HTERT RPE-1 (cell line): ENCODE data around the gene CSGALNACT2.
"Not testable (repeated sequence)": the region's sequence is repeated elsewhere in the genome, so short reads cannot be mapped to it uniquely, and the experiment has no call there.

Source experiments
- in situ Hi-C: fragments of 300-500 bp; cut with MboI; formaldehyde crosslinking; loops from 4 replicates; pipeline ENCODE4 v1.14.3; 2020; ENCODE audit warnings: low sequenced_read_pairs

CSGALNACT2 gene

DNA sequence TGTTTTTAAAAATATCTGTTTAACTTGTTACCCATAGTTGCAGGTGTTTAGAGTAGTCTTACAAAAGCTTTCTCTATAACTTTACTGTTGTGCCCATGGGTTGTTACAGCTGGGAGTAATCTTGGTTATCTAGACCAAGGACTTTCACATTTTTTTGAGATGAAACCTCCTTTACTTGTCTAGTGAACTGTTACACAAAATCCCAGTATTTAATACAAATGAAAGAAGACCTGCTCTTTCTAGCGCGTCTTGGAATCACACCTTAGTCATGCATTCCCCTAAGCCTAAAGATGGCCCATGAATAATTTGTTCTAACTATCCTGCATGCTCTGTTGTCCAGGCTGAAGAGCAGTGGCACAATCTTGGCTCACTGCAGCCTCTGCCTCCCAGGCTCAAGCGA lies 38.0 kb downstream of the CSGALNACT2 start:
- in situ Hi-C loops = no loop called here

DNA sequence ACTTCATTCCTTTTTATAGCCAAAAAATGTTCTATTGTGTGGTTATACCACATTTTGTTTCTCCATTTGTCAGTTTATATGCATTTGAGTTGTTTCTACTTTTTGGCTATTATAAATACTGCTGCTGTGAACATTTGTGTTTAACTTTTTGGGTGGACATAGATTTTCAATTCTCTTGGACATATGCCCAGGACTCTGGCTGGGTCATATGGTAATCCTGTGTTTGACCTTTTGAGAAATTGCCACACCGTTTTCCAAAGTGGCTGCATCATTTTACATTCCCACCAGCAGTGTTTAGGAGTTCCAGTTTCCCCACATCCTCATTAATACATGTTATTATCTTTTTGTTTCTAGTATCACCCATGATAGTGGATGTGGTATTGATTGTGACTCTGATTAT lies 39.4 kb downstream of the CSGALNACT2 start:
- in situ Hi-C loops = no loop called here

DNA sequence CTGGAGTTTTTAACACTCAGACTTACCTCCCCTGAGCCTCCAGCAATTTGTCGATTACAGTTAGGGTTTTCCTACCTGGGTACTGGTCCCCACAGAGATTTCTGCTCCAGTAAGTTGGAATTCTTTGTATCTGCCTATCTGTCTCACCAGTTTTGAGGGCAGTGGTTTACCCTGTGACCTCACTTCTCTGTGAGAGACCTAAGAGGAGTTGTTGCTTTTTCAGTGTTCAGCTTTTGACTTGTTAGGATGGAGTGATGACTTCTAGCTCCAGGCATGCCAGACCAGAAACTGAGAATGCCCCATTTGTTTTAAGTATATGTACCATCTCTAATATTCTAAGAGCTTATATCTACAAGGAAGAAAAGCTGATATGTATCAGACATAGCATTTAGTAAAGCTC lies 42.9 kb downstream of the CSGALNACT2 start:
- in situ Hi-C loops = no loop called here

DNA sequence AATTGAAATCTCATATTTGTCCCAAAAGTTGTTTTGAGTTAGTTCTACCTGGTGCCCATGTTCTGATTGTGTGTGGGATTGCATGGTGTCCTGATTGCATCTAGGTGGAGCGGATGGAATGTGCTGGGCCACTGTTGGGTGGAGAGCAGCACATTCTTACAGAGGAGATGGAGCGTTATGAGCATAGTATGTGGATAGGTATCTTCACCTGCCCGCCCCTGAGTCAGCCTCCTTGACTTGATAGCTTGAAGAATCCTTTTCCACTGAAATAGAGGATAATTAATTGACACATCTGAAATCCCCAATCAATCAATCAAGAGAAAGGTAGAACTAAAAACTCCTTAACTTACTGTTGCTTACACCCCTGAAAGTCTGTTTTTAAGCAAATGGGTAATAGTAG lies 45.5 kb downstream of the CSGALNACT2 start:
- in situ Hi-C loops = not testable (repeated sequence)

DNA sequence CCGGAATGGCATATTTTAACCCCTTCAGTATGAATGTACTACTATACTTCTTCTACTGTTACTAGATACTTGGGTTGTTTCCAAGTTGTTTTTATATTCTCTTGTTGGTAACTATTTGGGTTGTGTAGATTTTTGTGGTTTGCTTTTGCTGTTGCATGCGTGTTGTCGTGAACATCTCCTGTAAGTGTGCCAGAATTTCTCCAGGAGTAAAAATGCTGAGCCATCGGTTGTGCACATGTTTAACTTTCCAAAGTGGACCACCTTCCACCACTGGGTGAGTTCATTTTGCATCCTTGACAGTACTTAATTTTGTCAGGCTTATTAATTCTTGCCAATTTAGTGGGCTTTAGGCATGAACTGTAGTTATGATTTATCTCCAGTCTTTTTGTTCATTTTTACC lies 47.9 kb downstream of the CSGALNACT2 start:
- in situ Hi-C loops = no loop called here

- in situ Hi-C loops = no loop called here
Measured at GRCh38 chr10:43187213-43187612, 49.0 kb downstream of the CSGALNACT2 start.

GRCh38 chr10:43188702-43189101 lies 50.5 kb downstream of the CSGALNACT2 start:
- in situ Hi-C loops = no loop called here

GRCh38 chr10:43190289-43190688 lies 52.0 kb downstream of the CSGALNACT2 start:
- in situ Hi-C loops = no loop called here

DNA sequence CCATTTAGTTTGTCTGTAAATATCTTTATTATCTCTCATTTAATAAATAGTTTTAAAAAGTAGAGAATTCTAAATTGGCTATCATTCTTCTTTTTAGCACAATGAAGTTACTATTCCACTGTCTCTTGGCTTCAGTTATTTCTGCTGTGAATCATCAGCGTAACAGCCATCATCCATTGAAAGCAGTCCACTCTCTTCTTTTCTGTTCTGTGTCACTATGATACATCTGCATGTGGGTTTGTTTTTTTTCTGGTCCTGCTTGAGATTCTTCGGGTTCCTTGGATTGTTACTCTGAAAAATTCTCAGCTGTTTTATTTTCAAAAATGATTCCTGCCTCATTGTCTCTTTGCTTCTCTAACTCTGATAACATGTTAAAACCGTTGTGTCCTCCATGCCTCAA lies 52.5 kb downstream of the CSGALNACT2 start:
- in situ Hi-C loops = no loop called here

DNA sequence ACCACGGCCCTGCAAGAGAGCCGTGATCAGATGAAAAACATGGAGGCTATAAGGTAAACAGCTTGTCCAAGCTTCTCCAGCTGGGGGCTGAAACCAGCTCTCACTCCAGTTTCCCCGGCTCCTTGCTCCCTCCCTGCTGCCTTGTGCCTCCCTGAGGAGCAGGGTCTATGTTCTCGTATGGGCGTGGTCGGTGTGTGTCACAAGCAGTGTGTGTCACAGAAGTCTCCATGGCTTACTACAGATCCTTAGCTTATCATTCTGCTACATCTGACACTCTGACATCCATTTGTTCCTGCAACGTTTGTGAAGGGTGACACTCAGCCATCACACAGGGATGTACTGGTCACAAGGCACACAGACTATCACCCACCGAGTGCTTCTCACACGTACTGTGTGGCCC lies 54.6 kb downstream of the CSGALNACT2 start:
- in situ Hi-C loops = no loop called here

- in situ Hi-C loops = no loop called here
Measured at GRCh38 chr10:43193496-43194080, 55.3 kb downstream of the CSGALNACT2 start.

- in situ Hi-C loops = no loop called here
Measured at GRCh38 chr10:43194266-43194665, 56.0 kb downstream of the CSGALNACT2 start.

DNA sequence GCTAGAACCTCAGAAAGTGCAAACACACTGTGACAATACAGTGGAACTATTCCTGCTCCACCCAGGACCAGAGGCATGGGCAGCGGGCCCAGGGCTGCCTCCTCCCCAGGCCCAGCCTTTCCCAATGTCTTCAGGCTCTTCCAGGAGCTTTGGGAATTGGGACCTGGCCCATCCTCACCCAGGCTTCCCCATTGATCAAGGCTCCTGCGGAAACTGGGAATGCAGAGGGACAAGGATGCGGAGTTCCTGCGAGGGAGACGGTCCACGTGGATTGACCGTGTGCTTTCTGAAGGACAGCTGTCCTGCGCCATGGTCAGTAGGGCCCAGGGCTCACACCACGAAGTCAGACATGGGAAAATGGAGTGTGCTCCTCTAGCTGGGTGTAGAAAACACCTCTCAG lies 56.6 kb downstream of the CSGALNACT2 start:
- in situ Hi-C loops = no loop called here

GRCh38 chr10:43195557-43195956 lies 57.3 kb downstream of the CSGALNACT2 start:
- in situ Hi-C loops = no loop called here

DNA sequence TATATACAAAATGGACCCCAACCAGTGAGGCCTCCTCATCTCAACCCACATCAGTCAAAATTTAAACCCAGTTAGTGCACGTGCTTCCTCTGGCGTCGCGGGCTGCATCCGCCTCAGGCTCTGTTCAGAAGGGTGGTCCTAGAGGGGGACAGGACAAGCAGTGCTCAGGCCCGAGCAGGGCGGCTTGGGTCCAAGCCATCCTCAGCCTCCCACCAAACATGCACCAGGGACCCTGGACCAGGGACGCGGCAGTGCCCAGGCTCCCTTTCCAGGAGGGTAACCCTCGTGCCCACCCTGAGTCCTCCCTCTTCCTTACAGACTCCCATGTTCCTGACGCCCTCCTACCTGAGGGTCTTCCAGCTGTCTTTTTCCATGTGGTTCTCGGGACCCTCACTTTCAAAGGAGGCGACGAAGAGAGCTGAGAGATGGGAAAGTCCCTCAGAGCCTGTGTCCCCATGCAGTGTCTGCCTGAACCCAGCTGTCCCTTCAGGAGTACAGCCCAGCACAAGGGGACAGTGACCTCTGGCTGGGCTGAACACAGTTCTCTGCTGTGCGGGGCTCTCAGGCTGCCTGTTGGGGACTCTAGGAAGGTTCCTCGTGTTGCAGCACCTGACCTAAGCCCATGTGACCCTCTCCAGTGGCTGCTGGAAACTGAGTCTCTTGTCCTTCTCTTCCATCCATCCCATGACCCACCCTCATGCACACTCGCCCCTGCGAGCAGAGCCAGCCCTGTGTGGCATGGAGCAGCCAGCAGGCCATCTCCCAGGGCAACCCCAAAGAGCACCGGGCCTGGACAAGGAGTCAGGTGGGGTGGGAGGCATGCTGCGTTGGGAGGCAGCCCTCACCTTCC lies 58.1 kb downstream of the CSGALNACT2 start:
- in situ Hi-C loops = no loop called here

- in situ Hi-C loops = no loop called here
Measured at GRCh38 chr10:43196981-43197833, 59.0 kb downstream of the CSGALNACT2 start.

GRCh38 chr10:43197834-43198681 lies 59.8 kb downstream of the CSGALNACT2 start:
- in situ Hi-C loops = no loop called here

DNA sequence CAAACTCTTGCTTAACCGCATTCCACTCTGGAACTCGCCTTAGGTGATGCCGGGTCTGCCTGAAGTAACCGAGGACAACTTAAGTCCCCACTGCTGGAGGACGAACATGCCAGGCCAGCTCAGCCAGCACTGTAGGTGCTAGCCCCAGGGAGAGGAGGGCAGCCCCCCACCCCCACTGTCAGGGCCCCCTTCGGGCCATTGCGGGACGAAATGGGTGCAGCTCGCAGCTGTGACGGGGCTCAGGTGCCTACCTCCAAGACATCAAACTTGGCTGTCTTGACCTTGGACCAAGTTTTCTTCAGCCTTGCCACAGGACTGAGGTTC lies 60.4 kb downstream of the CSGALNACT2 start:
- in situ Hi-C loops = no loop called here

DNA sequence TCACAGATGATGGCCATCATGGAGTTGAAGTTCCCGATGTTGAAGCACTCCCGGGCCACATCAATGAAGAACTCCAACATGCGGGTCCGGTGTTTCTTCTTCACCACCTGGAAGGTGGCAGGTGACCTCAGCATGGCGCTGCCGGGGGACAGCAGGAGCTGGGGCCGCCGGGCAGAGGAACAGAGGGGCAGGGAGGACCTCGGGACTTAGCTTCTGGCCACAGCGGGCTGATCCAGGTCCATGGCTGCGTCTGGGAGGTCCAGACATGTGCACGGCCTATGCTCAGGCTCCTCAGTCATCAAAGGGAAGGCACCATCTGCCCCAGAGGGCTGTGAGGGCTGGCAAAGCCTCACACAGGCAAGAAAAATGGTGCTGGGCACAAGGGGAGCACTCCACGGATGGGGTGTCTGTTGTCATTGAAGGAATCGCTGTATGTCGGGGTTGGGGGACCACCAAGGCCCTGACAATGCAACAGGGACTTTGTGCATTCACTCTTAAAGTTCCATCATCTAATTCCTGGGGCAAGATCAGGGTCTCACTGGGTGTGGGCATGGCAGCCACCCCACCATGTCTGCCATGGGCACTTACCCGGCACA lies 60.9 kb downstream of the CSGALNACT2 start:
- in situ Hi-C loops = no loop called here
